NCI-H2227 (cell line): ENCODE measurements around the gene ARHGDIA.
"Not testable (repeated sequence)": the region's sequence is repeated elsewhere in the genome, so short reads cannot be mapped to it uniquely, and the experiment has no call there.

Source experiments
- DNase-seq: peaks from one replicate; lab custom pipeline; 2025; ENCODE audit not compliant: unreplicated experiment; lab: John Stamatoyannopoulos, UW

ARHGDIA gene

GRCh38 chr17:81844887-81845286, 26.2 kb downstream of the ARHGDIA start:
- no peak for DNase-seq

DNA sequence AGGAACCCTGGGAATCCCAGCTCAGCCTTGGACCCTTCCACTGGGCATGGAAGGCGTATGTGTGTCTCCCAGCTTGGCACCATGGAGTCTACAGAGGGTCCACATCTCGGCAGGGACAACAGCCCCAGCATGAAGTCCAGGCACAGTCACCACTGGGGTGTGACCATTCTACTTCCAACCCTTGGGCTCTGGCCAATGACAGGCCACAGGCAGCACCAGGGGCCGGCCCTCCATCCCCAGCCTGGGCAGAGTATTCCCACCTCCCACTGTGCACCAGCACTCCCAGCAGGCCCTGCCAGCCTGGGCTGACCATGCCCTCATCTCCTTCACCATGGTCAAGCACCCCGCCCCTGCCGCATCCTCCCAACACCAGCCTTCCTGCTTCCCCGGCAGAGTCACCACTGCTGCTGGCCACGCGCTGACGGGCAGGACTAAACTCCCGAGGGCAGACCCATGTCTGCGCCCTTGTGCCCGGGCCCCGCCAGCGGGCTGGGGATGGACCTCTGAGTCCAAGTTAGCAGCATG, 26.7 kb downstream of the ARHGDIA start:
- no peak for DNase-seq

DNA sequence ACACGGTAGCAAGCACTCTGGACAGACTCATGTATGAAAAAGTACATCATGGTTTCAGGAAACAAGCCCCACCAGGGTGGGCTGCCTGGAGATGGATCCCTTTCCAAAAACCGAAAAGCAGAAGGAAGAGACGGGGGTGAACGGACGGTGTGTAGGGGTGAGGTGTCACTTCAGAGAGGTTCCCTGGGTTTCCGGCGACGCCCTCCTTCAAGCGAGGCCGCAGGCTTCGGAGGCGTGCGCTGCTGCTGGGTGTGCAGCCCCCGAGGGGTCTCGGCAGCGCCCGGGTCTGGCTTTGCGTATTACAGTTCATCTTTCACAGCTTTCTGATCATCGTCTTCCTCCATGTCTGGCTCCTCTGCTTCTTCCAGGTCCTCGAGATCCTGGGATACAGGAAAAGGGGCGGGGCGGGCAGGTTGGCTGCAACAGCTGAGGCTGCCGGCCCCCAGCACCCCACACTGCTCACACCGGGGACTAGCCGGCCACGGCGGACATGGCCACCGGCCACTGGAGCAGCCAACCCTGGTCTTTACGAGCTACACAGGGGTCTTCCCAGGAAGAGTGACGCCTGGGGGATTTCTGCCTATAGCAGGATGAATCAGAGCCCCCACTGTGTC, 27.3 kb downstream of the ARHGDIA start:
- DNase-seq = no peak

DNA sequence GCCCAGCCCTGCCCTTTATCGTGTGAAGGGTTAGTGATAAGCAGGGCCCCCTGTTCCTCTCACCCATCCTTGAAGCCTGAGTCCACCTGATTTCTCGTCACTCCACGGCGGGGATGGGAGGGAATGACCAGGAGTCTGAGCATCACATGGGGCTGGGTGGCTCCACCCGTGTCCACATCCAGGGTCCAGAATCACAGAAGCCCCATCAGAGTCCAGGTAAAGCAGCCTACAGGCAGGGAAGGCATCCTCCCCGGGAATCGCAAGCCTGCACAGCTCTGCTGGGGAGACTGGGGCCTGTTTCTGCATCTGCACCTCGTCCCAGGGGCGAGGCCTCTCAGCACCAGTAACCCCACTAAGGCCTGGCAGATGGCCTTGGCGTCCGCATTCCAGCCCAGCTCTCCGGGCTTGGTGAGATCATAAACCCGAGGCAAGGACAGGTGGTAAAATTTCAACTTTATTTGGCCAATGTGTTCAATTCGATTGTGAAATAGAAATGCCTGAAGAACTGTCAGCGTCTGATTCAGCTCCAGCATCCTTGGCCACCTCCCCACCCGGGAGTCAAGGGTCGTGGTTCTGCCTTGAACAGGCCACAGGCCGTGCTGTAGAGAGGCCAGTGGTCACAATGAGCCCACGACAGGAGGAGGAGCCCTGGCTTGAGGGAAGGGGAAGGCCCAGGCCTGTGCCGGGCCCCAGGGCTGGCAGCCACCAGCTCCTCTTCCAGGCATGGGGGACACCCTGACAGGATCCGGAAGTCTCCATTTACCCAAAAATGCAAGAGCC, 28.2 kb downstream of the ARHGDIA start:
- DNase-seq = no peak

DNA sequence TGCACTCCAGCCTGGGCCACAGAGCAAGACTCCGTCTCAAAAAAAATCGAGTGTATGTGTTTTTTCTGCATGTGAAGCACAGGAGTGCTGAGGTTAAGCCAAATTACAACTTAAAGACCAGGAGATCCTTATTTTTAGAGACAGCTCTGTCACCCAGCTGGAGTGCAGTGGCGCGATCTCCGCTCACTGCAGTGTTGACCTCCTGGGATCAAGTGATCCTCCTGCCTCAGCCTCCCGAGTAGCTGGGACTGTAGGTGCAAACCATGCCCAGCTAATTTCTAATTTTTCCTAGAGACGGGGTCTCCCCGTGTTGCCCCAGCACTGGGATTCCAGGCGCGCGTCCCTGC, 28.8 kb downstream of the ARHGDIA start:
- DNase-seq = no peak

DNA sequence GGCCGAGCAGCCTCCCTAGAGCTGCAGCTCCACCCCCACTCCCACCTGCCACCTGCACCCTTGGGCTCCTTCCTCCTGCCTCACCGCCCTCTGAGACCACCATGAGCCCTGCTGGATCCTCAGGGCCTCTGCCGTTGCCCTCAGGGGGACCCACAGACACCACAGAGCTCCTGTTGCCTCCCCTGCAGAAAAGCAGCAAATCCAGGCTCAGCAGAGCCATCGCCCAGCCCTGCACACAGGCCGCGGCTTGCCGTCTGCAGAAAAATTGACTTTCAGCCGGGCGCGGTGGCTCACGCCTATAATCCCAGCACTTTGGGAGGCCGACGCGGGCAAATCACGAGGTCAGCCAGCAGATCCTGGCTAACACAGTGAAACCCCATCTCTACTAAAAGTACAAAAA, 29.3 kb downstream of the ARHGDIA start:
- DNase-seq = no peak

- no peak for DNase-seq
Measured at GRCh38 chr17:81840826-81841778, 30.0 kb downstream of the ARHGDIA start.

GRCh38 chr17:81840059-81840458, 31.1 kb downstream of the ARHGDIA start:
- DNase-seq = not testable (repeated sequence)

- DNase-seq = no peak
Measured at GRCh38 chr17:81839301-81839700, 31.8 kb downstream of the ARHGDIA start.

- DNase-seq = no peak
Measured at GRCh38 chr17:81838753-81839255, 32.3 kb downstream of the ARHGDIA start.

DNA sequence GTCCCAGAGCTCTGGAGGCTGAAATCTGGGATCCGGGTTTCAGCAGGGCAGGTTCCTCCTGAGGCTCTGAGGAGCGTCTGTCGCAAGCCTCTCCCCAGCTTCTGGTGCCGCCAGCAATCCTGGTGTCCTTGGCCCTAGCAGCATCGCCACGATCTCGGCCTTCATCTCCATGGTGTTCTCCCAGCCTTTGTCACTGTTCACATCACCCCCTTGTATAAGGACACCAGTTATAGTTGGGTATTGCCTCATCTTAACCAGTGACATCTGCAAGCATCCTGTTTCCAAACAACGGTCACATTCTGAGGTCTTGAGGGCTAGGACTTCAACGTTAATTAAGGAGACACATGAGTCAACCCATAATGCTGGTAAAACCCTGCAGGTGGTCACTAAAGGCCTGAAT, 33.5 kb downstream of the ARHGDIA start:
- no peak for DNase-seq

- DNase-seq = no peak
Measured at GRCh38 chr17:81834831-81835267, 36.3 kb downstream of the ARHGDIA start, which contains the start of gene PPP1R27. Gene PPP1R27, minus strand, starts transcription at chr17:81835050. Its CDS starts 97 bp downstream, at chr17:81834953.

GRCh38 chr17:81833921-81834830, 37.0 kb downstream of the ARHGDIA start:
- DNase-seq = no peak

GRCh38 chr17:81833160-81833920, 37.8 kb downstream of the ARHGDIA start, which contains the start of gene MCRIP1:
Gene MCRIP1, minus strand, starts transcription at chr17:81833291. Its CDS starts 8,785 bp downstream, at chr17:81824506.
- peak; percentile 97 for DNase-seq

DNA sequence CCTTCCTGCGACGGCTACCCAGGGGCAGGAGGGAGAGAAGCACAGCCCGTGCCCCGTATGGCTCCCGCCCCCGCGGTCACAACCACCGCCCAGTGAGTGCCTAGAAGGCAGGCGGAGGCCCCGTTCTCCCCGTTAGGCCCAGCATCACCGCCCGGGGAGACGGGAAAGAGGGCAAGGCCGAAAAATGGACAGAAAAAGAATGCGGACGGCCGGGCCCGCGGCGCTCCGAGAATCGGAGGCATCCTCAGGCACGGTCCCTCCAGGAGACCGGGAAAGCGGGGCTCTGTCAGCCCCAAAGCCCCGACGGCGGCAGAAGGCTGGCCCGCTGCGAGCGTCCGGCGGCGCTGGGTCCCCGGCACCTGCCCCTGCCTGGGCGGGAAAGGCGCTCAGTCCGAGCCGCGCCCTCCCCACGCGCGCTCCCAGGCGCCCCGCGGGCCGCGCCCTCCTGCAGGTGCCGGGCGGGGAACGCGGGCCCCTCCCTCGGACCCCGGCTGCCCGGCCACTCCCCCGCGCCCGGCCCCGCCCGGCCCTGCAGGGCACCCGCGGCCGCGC, 38.5 kb downstream of the ARHGDIA start:
- peak; percentile 72 for DNase-seq

DNA sequence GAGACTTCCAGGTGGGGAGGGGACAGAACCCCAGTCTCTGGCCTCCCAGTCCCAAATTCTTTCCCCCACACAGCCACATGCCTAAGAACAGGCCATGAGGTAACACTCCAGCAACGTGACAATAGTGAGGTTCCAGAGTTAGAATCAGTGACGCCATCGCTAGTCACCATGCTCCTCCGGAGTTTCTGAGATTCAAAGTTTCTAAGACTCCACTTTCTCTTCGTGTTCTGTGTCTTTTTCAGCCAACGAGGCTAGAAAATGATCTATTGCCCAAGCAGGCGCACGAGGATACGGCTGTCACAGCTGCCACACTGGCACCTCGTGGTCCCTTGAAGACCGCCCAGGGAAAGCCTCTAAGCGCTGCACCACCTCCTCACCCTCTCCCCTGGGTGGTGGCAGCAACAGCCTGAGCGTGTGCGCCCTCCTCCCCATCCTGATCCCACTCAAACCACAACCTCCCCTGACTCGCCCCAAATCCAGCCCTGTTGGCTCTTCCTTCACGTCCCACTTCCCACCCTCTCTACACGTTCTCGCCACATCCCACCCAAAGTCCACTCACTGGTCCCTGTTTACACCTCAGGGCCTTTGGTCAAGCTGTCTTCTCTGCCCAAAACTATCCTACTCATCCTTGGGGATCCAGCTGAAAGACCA, 39.1 kb downstream of the ARHGDIA start:
- peak; percentile 30 for DNase-seq

DNA sequence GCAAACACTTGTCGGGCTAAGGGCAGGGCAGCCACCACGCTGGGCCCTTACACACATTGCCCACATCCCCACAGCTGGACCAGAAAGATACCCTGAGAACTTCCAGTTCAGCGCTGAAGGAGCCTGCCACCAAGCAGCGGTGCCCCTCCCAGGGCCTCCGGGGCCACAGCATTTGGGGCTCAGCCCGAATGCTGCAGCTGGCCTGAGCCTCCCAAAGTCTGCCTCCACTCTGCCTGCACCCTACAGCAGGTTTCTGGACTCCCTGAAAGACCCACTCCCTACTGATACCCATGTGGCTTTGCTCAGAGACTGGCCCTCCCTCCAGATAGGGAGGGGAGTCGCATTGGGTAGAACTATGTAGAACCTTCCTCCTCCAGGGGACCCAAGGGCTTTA, 39.6 kb downstream of the ARHGDIA start:
- DNase-seq = no peak

DNA sequence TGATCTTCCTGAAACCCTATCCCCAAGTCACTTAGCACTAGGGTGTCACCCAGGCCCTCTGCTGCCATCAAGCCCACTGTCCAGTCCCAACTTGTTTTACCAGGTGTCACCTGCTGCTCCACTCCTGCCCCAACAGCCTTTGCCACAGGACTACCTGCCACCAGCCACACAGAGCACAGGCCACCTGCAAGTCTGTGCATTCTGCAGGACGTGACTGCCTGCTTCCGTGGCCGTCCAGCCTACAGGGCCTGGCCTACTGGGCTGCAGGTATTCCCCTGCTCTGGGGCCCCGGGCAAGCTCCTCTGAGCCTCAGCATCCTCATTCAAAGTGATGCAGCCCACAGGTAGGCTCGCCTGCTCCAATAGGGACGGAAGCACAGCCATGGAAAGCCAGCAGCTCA, 41.3 kb downstream of the ARHGDIA start:
- DNase-seq = no peak
